ENCODE data around the gene AMOTL1.

AMOTL1 gene

GRCh38 chr11:94759522-94759921, 8.6 kb upstream of the AMOTL1 start:
- TF ChIP-seq CTCF (conservative IDR thresholded peaks at IDR 0.05; ENCODE audit: low read depth, low read length): no peak
- H3K4me3 ChIP-seq (ENCODE audit: low read depth, low read length): no peak overlapping the region
- DNase-seq (ENCODE audit: low read depth): no peak

DNA sequence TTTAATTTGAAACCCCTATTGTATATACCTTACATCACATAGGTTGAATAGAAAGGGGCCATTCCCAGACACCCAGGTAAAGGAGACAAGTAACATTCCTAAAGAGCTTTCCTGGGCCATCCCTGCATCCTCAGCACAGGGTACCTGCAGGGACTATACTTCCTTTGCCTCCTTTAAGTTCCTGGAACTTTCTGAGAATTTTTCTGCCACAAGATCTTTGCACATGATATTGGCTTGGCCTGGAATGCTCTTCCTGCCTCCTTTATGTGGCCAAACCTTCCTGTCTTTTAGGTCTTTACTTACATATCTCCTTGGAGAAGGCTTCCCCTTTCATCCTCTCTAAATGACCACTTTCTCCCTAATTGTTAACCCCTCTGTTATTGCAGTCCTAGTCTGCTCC, 7.9 kb upstream of the AMOTL1 start:
- no peak for TF ChIP-seq CTCF (conservative IDR thresholded peaks at IDR 0.05; ENCODE audit: low read depth, low read length)

DNA sequence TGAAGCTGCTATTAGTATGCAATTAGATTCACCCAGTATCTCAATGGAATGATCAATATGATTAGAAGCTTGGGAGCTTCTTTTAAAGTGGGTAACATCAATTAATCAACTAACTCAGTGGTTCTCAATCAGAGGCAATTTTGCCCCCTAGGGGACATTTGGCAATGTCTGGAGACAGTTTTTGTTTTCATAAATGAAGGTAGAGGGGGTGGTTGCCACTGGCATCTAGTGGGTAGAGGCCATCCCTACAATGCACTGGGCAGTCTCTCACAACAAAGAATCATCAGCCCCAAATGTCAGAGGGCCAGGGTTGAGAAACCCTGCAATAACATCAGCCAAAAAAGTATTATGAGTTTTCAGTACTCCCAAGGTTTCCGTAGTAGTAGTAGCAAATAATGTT, 5.9 kb upstream of the AMOTL1 start:
- H3K4me3 ChIP-seq (ENCODE audit: low read depth, low read length): no peak overlapping the region
- peak; percentile 53 for TF ChIP-seq CTCF (conservative IDR thresholded peaks at IDR 0.05; ENCODE audit: low read depth, low read length)

More for the DNA sequence above, 7.9 kb upstream of the AMOTL1 start:
- H3K4me3 ChIP-seq (ENCODE audit: low read depth, low read length): no peak overlapping the region
- no peak for DNase-seq (ENCODE audit: low read depth)

DNA sequence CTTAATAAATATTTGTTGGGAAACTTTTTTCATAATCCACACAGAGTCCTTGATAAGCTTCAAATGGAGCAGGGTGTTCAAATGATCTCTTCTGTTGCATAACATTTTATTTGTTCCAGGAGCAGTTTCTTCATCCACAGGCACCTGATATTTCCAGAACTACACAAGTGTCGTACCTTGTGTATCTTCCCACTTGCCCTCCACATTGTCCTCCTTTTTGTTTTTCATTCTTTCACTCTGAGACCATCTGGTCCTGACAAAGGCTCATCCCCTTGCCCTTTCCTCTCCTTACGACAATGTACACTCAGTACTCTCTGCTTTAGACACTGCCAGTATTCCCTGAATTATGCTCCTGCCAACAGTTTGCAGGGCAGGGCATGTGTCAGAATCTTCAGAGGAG, 5.2 kb upstream of the AMOTL1 start:
- DNase-seq (ENCODE audit: low read depth): no peak
- TF ChIP-seq CTCF (conservative IDR thresholded peaks at IDR 0.05; ENCODE audit: low read depth, low read length): no peak
- no peak overlapping the region for H3K4me3 ChIP-seq (ENCODE audit: low read depth, low read length)

More for the DNA sequence above, 5.9 kb upstream of the AMOTL1 start:
- DNase-seq (ENCODE audit: low read depth): no peak

DNA sequence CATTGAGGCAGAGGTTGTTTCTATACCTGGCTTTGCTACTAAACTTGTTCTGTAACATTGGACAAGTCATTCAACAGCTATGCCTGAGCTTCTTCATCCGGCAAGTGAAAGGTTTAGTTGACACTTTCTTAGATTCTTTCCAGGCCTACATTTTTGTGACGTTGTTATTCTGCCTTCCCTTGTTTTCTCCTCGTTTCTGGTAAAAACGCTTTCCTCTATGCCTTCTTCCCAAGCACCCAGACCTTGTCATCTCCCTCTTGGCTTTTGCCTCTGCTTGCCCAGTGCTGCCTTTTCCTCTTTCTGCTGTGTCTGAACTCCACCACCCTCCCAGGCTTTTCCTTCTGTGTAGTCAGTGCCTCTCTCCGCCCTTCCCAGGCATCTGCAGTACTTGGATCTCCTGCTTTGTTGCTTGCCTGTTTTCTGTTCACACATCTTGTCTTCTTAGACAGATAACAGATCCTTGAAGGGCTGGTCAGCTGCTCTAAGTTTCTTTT, 1.4 kb upstream of the AMOTL1 start:
- no peak for DNase-seq (ENCODE audit: low read depth)
- no peak for TF ChIP-seq CTCF (conservative IDR thresholded peaks at IDR 0.05; ENCODE audit: low read depth, low read length)
- no peak overlapping the region for H3K4me3 ChIP-seq (ENCODE audit: low read depth, low read length)

GRCh38 chr11:94767291-94767690, 865 bp upstream of the AMOTL1 start:
- no peak for TF ChIP-seq CTCF (conservative IDR thresholded peaks at IDR 0.05; ENCODE audit: low read depth, low read length)
- no peak overlapping the region for H3K4me3 ChIP-seq (ENCODE audit: low read depth, low read length)
- DNase-seq (ENCODE audit: low read depth): no peak
